Measurements from ENCODE around the gene FANK1.

DNA sequence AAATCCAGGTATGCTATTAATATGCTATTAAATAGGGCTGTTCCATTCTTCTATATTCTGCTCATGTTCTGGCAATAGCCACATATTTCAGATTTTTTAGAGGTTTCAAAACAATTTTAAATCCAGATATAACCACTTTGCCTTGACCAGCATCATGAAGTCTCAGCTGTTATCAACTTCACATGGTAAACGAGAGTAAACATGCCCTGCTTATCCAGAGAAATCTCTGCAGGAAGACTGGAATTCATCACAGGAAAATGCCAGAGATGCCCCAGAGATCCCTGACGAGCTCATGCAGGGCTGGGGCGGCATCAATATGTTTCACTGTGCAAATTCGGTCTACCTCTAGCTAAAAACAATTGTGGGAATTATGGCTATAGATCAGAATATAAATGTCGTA, 126.5 kb downstream of the FANK1 start:
- TF ChIP-seq, protein P1, sequence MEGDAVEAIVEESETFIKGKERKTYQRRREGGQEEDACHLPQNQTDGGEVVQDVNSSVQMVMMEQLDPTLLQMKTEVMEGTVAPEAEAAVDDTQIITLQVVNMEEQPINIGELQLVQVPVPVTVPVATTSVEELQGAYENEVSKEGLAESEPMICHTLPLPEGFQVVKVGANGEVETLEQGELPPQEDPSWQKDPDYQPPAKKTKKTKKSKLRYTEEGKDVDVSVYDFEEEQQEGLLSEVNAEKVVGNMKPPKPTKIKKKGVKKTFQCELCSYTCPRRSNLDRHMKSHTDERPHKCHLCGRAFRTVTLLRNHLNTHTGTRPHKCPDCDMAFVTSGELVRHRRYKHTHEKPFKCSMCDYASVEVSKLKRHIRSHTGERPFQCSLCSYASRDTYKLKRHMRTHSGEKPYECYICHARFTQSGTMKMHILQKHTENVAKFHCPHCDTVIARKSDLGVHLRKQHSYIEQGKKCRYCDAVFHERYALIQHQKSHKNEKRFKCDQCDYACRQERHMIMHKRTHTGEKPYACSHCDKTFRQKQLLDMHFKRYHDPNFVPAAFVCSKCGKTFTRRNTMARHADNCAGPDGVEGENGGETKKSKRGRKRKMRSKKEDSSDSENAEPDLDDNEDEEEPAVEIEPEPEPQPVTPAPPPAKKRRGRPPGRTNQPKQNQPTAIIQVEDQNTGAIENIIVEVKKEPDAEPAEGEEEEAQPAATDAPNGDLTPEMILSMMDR (IDR thresholded peaks at IDR 0.05), result no peak
- TF ChIP-seq NR3C1 (IDR thresholded peaks at IDR 0.05), result no peak
- TF ChIP-seq, protein P2, sequence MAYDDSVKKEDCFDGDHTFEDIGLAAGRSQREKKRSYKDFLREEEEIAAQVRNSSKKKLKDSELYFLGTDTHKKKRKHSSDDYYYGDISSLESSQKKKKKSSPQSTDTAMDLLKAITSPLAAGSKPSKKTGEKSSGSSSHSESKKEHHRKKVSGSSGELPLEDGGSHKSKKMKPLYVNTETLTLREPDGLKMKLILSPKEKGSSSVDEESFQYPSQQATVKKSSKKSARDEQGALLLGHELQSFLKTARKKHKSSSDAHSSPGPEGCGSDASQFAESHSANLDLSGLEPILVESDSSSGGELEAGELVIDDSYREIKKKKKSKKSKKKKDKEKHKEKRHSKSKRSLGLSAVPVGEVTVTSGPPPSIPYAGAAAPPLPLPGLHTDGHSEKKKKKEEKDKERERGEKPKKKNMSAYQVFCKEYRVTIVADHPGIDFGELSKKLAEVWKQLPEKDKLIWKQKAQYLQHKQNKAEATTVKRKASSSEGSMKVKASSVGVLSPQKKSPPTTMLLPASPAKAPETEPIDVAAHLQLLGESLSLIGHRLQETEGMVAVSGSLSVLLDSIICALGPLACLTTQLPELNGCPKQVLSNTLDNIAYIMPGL (CRISPR knock-in tag; IDR thresholded peaks at IDR 0.05; ENCODE audit: borderline replicate concordance), result no peak
- TF ChIP-seq CEBPB (IDR thresholded peaks at IDR 0.05), result no peak
- no peak for TF ChIP-seq MAFK (IDR thresholded peaks at IDR 0.05; ENCODE audit: partially characterized antibody)
- TF ChIP-seq, protein P3, sequence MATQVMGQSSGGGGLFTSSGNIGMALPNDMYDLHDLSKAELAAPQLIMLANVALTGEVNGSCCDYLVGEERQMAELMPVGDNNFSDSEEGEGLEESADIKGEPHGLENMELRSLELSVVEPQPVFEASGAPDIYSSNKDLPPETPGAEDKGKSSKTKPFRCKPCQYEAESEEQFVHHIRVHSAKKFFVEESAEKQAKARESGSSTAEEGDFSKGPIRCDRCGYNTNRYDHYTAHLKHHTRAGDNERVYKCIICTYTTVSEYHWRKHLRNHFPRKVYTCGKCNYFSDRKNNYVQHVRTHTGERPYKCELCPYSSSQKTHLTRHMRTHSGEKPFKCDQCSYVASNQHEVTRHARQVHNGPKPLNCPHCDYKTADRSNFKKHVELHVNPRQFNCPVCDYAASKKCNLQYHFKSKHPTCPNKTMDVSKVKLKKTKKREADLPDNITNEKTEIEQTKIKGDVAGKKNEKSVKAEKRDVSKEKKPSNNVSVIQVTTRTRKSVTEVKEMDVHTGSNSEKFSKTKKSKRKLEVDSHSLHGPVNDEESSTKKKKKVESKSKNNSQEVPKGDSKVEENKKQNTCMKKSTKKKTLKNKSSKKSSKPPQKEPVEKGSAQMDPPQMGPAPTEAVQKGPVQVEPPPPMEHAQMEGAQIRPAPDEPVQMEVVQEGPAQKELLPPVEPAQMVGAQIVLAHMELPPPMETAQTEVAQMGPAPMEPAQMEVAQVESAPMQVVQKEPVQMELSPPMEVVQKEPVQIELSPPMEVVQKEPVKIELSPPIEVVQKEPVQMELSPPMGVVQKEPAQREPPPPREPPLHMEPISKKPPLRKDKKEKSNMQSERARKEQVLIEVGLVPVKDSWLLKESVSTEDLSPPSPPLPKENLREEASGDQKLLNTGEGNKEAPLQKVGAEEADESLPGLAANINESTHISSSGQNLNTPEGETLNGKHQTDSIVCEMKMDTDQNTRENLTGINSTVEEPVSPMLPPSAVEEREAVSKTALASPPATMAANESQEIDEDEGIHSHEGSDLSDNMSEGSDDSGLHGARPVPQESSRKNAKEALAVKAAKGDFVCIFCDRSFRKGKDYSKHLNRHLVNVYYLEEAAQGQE (IDR thresholded peaks at IDR 0.05), result no peak
- no peak for TF ChIP-seq ESRRA (IDR thresholded peaks at IDR 0.05; ENCODE audit: borderline replicate concordance, low read length)
- no peak for TF ChIP-seq POLR2AphosphoS2 (conservative IDR thresholded peaks at IDR 0.05; ENCODE audit: low read length)
- no peak for TF ChIP-seq POLR2A (IDR thresholded peaks at IDR 0.05; ENCODE audit: low read length)
- TF ChIP-seq, protein P4, sequence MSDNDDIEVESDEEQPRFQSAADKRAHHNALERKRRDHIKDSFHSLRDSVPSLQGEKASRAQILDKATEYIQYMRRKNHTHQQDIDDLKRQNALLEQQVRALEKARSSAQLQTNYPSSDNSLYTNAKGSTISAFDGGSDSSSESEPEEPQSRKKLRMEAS (IDR thresholded peaks at IDR 0.05), result no peak
- no peak for TF ChIP-seq CBX2 (IDR thresholded peaks at IDR 0.05; ENCODE audit: borderline replicate concordance, low read depth)
